GM12891 (cell line): Measurements from ENCODE around the gene C2orf72.

Experiments
- PAX5 ChIP-seq: IDR thresholded peaks from 2 replicates; pipeline ENCODE4 v1.6.1; 2011; ENCODE audit warnings: low read length, moderate library complexity, mild to moderate bottlenecking; ENCODE audit not compliant: insufficient read depth, severe bottlenecking
- POLR2A ChIP-seq: IDR thresholded peaks from 2 replicates; pipeline ENCODE4 v1.6.1; 2011; ENCODE audit warnings: low read depth, low read length, control low read depth
- POLR2AphosphoS5 ChIP-seq: IDR thresholded peaks from 2 replicates; pipeline ENCODE4 v1.6.1; 2011; ENCODE audit warnings: low read depth, low read length, control low read depth
- POU2F2 ChIP-seq: IDR thresholded peaks from 2 replicates; pipeline ENCODE4 v1.6.1; 2011; ENCODE audit warnings: low read depth, mild to moderate bottlenecking, control low read depth, low read length, moderate library complexity
- SPI1 ChIP-seq: IDR thresholded peaks from 2 replicates; pipeline ENCODE4 v1.6.1; 2011; ENCODE audit warnings: low read depth, low read length, control low read depth
- TAF1 ChIP-seq: IDR thresholded peaks from 2 replicates; pipeline ENCODE4 v1.6.1; 2011; ENCODE audit warnings: low read depth, low read length, control low read depth

GRCh38 chr2:231037731-231038482, 584 bp downstream of the C2orf72 start:
- TF ChIP-seq POLR2A (no peak), POLR2AphosphoS5 (no peak), TAF1 (no peak), PAX5 (no peak), SPI1 (no peak), POU2F2 (no peak)
